Retina (tissue), 1 donor: ENCODE data around the gene STEAP3.
"Not testable (repeated sequence)": the region's sequence is repeated elsewhere in the genome, so short reads cannot be mapped to it uniquely, and the experiment has no call there.

Experiments used
- DNase-seq: peaks from one replicate; pipeline ENCODE4 v3.0.0-alpha.2; 2016

The STEAP3 gene

GRCh38 chr2:119265693-119266066 is 42.0 kb downstream of the STEAP3 start:
- DNase-seq, result no peak

GRCh38 chr2:119266091-119266589 is 42.5 kb downstream of the STEAP3 start:
- DNase-seq, result no peak

GRCh38 chr2:119267604-119268003 is 44.0 kb downstream of the STEAP3 start:
- no peak for DNase-seq

GRCh38 chr2:119276864-119277263 is 53.2 kb downstream of the STEAP3 start:
- no peak for DNase-seq

- DNase-seq, result not testable (repeated sequence)
Measured at GRCh38 chr2:119278385-119278784, 54.8 kb downstream of the STEAP3 start.

- DNase-seq, result no peak
Measured at GRCh38 chr2:119278946-119279345, 55.3 kb downstream of the STEAP3 start.

GRCh38 chr2:119279666-119280065 is 56.0 kb downstream of the STEAP3 start:
- no peak for DNase-seq

GRCh38 chr2:119280680-119281079 is 57.0 kb downstream of the STEAP3 start:
- no peak for DNase-seq

- no peak for DNase-seq
Measured at GRCh38 chr2:119282146-119282995, 58.7 kb downstream of the STEAP3 start.

- DNase-seq, result no peak
Measured at GRCh38 chr2:119282996-119283511, 59.4 kb downstream of the STEAP3 start.

- no peak for DNase-seq
Measured at GRCh38 chr2:119283873-119284331, 60.3 kb downstream of the STEAP3 start.

GRCh38 chr2:119286661-119287060 is 63.0 kb downstream of the STEAP3 start:
- DNase-seq, result no peak

GRCh38 chr2:119288576-119288975 is 64.9 kb downstream of the STEAP3 start:
- DNase-seq, result no peak

- DNase-seq, result no peak
Measured at GRCh38 chr2:119289093-119289492, 65.5 kb downstream of the STEAP3 start.

- DNase-seq, result no peak
Measured at GRCh38 chr2:119289642-119290041, 66.0 kb downstream of the STEAP3 start.

- peak; percentile 53 for DNase-seq
Measured at GRCh38 chr2:119290859-119291587, 67.4 kb downstream of the STEAP3 start.

GRCh38 chr2:119291588-119292167 is 68.0 kb downstream of the STEAP3 start:
- no peak for DNase-seq

GRCh38 chr2:119292226-119292625 is 68.6 kb downstream of the STEAP3 start:
- DNase-seq, result peak; percentile 17

- DNase-seq, result no peak
Measured at GRCh38 chr2:119293254-119293653, 69.6 kb downstream of the STEAP3 start.

- no peak for DNase-seq
Measured at GRCh38 chr2:119293900-119294299, 70.3 kb downstream of the STEAP3 start.

- DNase-seq, result no peak
Measured at GRCh38 chr2:119294671-119295070, 71.0 kb downstream of the STEAP3 start.

- DNase-seq, result no peak
Measured at GRCh38 chr2:119295688-119296375, 72.2 kb downstream of the STEAP3 start.

- no peak for DNase-seq
Measured at GRCh38 chr2:119301413-119301812, 77.8 kb downstream of the STEAP3 start.
